Heart left ventricle (tissue), 16 donors: ENCODE results near the gene KRTAP13-3. TPM values are rescaled to one million over a fixed set of nuclear protein-coding genes. Genes with fewer than 3 reads are reported as not detected.
A peak's percentile ranks its signal among the peaks of the same experiment; 100 is the strongest.

Experiments
- ATAC-seq, 4 donors: fragments of 200-7000 bp; cut with Tn5 transposase; one replicate each; pipeline ENCODE4 v1.9.1; 2020 to 2022; ENCODE audit warnings: moderate library complexity in 4 of 4, mild to moderate bottlenecking in 3 of 4, moderate number of reproducible peaks in 1 of 4
- DNase-seq, 5 donors: peaks; one replicate each; pipeline ENCODE4 v3.0.0-alpha.2; 2020
- H3K27ac ChIP-seq, 12 donors: fragments of 200-600 bp; sonication (generic) in 4 of 12; one replicate each; pipeline versions ENCODE4 v1.5.0 to v1.8.0; 2016 to 2022; ENCODE audit warnings: mild to moderate bottlenecking in 2 of 12
- H3K27me3 ChIP-seq, 9 donors: fragments of 200-600 bp; sonication (generic) in 2 of 9; one replicate each; pipeline versions ENCODE4 v1.5.1 to v1.8.0; 2016 to 2022; ENCODE audit warnings: mild to moderate bottlenecking in 3 of 9
- H3K36me3 ChIP-seq, 9 donors: fragments of 200-600 bp; sonication (generic) in 2 of 9; one replicate each; pipeline versions ENCODE4 v1.5.0 to v1.8.0; 2018 to 2022; ENCODE audit warnings: mild to moderate bottlenecking in 2 of 9
- H3K4me1 ChIP-seq, 12 donors: fragments of 200-600 bp; sonication (generic) in 4 of 12; one replicate each; pipeline versions ENCODE4 v1.5.0 to v1.8.0; 2016 to 2022; ENCODE audit warnings: mild to moderate bottlenecking in 3 of 12
- H3K4me3 ChIP-seq, 12 donors: fragments of 200-600 bp; sonication (generic) in 4 of 12; one replicate each; pipeline versions ENCODE4 v1.5.0 to v1.8.0; 2017 to 2022; ENCODE audit warnings: mild to moderate bottlenecking in 9 of 12, moderate library complexity in 4 of 12
- H3K9me3 ChIP-seq, 12 donors: fragments of 200-600 bp; sonication (generic) in 4 of 12; one replicate each; pipeline versions ENCODE4 v1.5.0 to v1.8.0; 2016 to 2022; ENCODE audit warnings: mild to moderate bottlenecking in 1 of 12
- POLR2A ChIP-seq, 2 donors: fragments of 450-650 bp; IDR thresholded peaks; one replicate each; pipeline ENCODE4 v1.6.1; 2017; ENCODE audit warnings: antibody characterized with exemption in 2 of 2, mild to moderate bottlenecking in 2 of 2, moderate library complexity in 2 of 2
- WGBS, 4 donors: extraction: QIAGEN DNeasy Blood & Tissue Kit in 2 of 4; methylation state at CpG; one replicate each; pipeline versions ENCODE4 v1.1.5 to v1.1.7; 2013 to 2018; 5-methylcytosine and 5-hydroxymethylcytosine counted together
- intact Hi-C, 10 donors: fragments of 100-400 bp; cut with DNase I; formaldehyde crosslinking; loops; one replicate each; pipeline versions ENCODE4 v1.11.1 to v1.14.2; 2022
- polyA plus RNA-seq, 2 donors: library from polyadenylated mRNA; stranded (reverse); fragments of 200-250 nt; gene quantifications; one replicate each; pipeline ENCODE4 v1.2.3, GENCODE V29; 2013
- total RNA-seq, 9 donors: library from RNA; depleted of rRNA in 2 of 9; stranded (reverse); fragments of >200 nt in 2 of 9; fragmentation: NEBNext Ultra II Directional in 3 of 9; extraction: Animal tissue kit (Norgen Biotek cat#: 25700) in 3 of 9; gene quantifications; one replicate each; pipeline versions ENCODE4 v1.1.0 to v1.2.4, GENCODE V29; 2016 to 2023
- TF ChIP-seq, protein P1 (sequence below), 12 donors: fragments of 200-600 bp; sonication (generic) in 4 of 12; IDR thresholded peaks; one replicate each; pipeline versions ENCODE4 v1.5.0 to v1.8.0; 2018 to 2022; ENCODE audit warnings: antibody characterized with exemption in 12 of 12, mild to moderate bottlenecking in 5 of 12
- donor health status: ischemic (EF 13 %, LVEDD 7.1; RV severe dilation, severe dysfunction).
- donor health status: healthy with polysubstance abuse.
- donor health status: DM: no; HTN: yes; CAD: no.
- donor health status: DM: no; HTN: no; CAD: no.
- donor health status: ischemic (EF 25% LVEDD 6.9; RV normal size, moderate dysfunction).
- donor health status: ischemic (EF 25% LVEDD 5.7; RV mildly dilated, moderate dysfunction).
- donor health status: healthy.
- donor health status: DM: yes; HTN: yes; CAD: no.
- donor health status: ischemic (EF 35%, LVEDD 5.7; RV mildly dilated, moderate dysfunction).
- donor health status: nonischemic (EF 11% LVEDD 7.7; RV severe dilation, severe dysfunction).
- donor health status: DM: yes; HTN: yes; CAD: no.
- donor health status: PGD.
- donor health status: ischemic (EF 29% LVEDD 5.4; RV normal size, mild dysfunction).
- donor health status: nonischemic (EF 23%, LVEDD 6.1; RV moderate dilation, normal function).

Gene KRTAP13-3
- total and polyA plus RNA-seq, 11 donors: not detected

DNA sequence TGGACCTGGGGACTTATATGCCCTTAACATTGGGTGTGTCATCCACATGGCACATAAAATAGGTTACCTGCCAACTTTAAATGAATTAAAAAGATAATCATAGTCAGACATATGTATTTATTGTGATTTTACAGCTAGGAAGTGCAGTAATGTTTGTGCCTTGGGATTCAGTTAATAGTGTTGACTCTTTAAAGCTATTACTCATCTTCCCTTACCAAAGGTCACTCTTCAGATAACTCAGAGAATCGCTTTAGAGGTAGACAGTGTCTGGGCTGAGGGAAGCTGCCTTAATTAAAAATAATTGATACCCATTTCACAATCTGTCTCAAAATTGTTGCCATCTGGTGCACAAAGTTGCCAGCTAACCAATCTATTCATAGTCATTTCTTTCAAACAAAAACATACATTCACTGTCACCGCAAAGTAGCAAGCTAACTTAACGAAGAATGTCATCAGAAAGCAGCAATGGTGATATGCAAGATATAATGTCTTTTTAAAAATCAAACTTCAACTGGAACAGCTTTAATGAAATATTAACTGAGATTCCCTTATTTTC lies 11.4 kb upstream of the KRTAP13-3 start:
- DNase-seq (no peak), ATAC-seq (no peak)
- TF ChIP-seq, protein P1, sequence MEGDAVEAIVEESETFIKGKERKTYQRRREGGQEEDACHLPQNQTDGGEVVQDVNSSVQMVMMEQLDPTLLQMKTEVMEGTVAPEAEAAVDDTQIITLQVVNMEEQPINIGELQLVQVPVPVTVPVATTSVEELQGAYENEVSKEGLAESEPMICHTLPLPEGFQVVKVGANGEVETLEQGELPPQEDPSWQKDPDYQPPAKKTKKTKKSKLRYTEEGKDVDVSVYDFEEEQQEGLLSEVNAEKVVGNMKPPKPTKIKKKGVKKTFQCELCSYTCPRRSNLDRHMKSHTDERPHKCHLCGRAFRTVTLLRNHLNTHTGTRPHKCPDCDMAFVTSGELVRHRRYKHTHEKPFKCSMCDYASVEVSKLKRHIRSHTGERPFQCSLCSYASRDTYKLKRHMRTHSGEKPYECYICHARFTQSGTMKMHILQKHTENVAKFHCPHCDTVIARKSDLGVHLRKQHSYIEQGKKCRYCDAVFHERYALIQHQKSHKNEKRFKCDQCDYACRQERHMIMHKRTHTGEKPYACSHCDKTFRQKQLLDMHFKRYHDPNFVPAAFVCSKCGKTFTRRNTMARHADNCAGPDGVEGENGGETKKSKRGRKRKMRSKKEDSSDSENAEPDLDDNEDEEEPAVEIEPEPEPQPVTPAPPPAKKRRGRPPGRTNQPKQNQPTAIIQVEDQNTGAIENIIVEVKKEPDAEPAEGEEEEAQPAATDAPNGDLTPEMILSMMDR (IDR thresholded peaks at IDR 0.05): no peak
- no peak for TF ChIP-seq POLR2A (IDR thresholded peaks at IDR 0.05)
- 71 to 79% (median 72%) methylated on average over 3 of the region's 3 CpGs for WGBS, 4 donors
- intact Hi-C loops: loop anchor here in 1 of 10 donors (10.0 kb wide), 1 partner anchor 92 kb away; the partner anchor contains the start of gene KRTAP23-1
- H3K27me3 ChIP-seq: no peaks in the 10 kb centered on the region
- no peaks in the 10 kb centered on the region for H3K36me3 ChIP-seq
- H3K4me3 ChIP-seq: no peak overlapping the region
- no peak overlapping the region for H3K27ac ChIP-seq
- H3K9me3 ChIP-seq: no peaks in the 10 kb centered on the region
- H3K4me1 ChIP-seq: no peaks in the 10 kb centered on the region

DNA sequence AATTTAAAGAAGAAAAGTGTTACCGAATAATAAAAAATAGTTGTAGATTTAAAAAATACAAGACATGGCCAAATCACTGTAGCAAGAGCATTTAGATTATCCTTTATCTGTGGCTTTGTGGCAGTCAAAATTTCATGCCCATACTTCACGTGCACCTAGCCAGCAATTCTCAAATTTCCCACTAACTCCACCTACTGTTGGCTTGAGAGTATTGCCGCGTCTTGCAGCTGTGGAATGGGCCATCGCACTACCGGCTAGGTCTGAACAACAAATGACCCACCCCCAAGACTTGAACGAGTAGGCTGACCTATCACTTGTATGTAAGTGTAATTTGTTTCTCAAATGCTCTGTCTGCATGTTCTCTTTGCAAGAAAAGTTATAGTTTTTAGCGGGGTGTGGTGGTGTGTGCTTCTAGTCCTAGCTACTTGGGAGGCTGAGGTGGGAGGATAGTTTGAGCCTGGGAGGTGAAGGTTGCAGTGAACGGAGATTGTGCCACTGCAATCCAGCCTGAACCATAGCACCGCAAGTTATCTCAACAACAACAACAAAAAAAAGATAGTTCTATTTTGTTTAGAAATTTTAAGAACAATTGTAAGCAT lies 8.4 kb upstream of the KRTAP13-3 start:
- ATAC-seq (no peak), DNase-seq (peak in 1 of 5 donors; percentile 7)
- TF ChIP-seq, protein P1 (IDR thresholded peaks at IDR 0.05): peak; percentile 20 to 59 (median 50)
- TF ChIP-seq POLR2A (IDR thresholded peaks at IDR 0.05): no peak
- Histone ChIP-seq H3K4me1 (no peaks in the 10 kb centered on the region), H3K9me3 (no peaks in the 10 kb centered on the region), H3K27ac (no peak overlapping the region), H3K36me3 (no peaks in the 10 kb centered on the region), H3K4me3 (no peak overlapping the region), H3K27me3 (no peaks in the 10 kb centered on the region)
- intact Hi-C loops: loop anchor here in 2 of 10 donors (5.0 to 10.0 kb wide), 2 partner anchors 89 to 92 kb away; partner anchors contain the start of gene KRTAP23-1 (in 1 of the 2)
- WGBS, 4 donors: 31 to 36% (median 31%) methylated on average over 10 of the region's 10 CpGs

DNA sequence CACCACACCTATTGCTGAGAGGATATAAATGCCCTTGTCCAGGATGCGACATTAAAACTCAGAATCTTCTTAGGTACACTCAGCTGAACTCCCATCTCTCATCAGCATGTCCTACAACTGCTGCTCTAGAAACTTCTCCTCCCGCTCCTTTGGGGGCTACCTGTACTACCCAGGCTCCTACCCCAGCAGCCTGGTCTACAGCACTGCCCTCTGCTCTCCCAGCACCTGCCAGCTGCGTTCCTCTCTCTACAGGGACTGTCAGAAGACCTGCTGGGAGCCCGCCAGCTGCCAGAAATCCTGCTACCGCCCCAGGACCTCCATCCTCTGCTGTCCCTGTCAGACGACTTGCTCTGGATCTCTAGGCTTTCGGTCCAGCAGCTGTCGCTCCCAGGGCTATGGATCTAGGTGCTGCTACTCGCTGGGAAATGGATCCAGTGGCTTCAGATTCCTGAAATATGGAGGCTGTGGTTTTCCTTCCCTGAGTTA lies 4.5 kb upstream of the KRTAP13-3 start, which contains the start of gene KRTAP13-4:
TSS of gene KRTAP13-4 (plus strand) at position 51 of the 486 bp plus-strand sequence. CDS start at position 107, 56 bp downstream.
- WGBS, 4 donors: 76 to 79% (median 79%) methylated on average over 8 to 9 of the region's 9 CpGs
- intact Hi-C loops: loop anchor here in 2 of 10 donors (5.0 to 10.0 kb wide), 2 partner anchors 85 to 88 kb away; partner anchors contain the start of gene KRTAP23-1 (in 1 of the 2)
- TF ChIP-seq, protein P1 (IDR thresholded peaks at IDR 0.05): no peak
- TF ChIP-seq POLR2A (IDR thresholded peaks at IDR 0.05): no peak
- DNase-seq: peak in 1 of 5 donors; percentile 33
- no peaks in the 10 kb centered on the region for H3K4me1 ChIP-seq
- no peaks in the 10 kb centered on the region for H3K27me3 ChIP-seq
- ATAC-seq: no peak
- H3K36me3 ChIP-seq: no peaks in the 10 kb centered on the region
- H3K27ac ChIP-seq: no peak within 1 kb of the TSS
- no peak within 1 kb of the TSS for H3K4me3 ChIP-seq
- H3K9me3 ChIP-seq: no peaks in the 10 kb centered on the region

DNA sequence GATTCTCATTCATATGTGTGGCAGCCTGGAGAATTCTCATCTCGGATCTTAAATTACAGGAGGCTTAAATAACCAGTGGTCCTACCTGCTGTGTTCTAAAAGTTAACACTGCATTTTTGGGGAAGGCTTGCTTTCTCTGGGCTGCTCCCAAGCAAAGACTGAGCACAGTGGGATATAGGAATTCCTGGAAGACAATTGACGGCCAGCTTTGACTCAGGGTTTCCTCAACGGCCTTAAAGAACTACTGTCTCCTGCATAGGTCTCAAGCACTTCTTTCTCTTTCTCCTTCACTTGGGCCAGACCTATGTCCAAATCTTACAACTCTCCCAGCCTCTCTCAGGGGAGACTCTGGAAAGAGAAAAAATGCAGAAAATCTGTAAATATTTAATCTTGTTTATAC lies 1.0 kb upstream of the KRTAP13-3 start:
- Histone ChIP-seq H3K27ac (no peak overlapping the region), H3K27me3 (no peaks in the 10 kb centered on the region), H3K4me3 (no peak overlapping the region), H3K9me3 (no peaks in the 10 kb centered on the region), H3K36me3 (no peaks in the 10 kb centered on the region), H3K4me1 (no peaks in the 10 kb centered on the region)
- intact Hi-C loops: no loop called here
- TF ChIP-seq, protein P1 (IDR thresholded peaks at IDR 0.05): no peak
- no peak for TF ChIP-seq POLR2A (IDR thresholded peaks at IDR 0.05)
- DNase-seq (no peak), ATAC-seq (no peak)
- WGBS, 4 donors: 51 to 58% (median 53%) methylated on average over 3 of the region's 3 CpGs
